ENCODE data around the gene SAPCD2. TPM values are rescaled to one million over a fixed set of nuclear protein-coding genes. Genes with fewer than 3 reads are reported as not detected.

The SAPCD2 gene
- polyA plus RNA-seq, 1 donor (not counting 4 experiments of a cell fraction or from before 2014, with no cell fraction given): 1.6 TPM

- Histone ChIP-seq H3K9me1 (ENCODE audit: control insufficient read depth, extremely low read depth, insufficient read depth, low read length) (no peaks in the 10 kb centered on the region), H3K4me3 (ENCODE audit: control insufficient read depth in 2 of 3, extremely low read depth in 1 of 3, insufficient read depth in 2 of 3, low read depth in 1 of 3, low read length in 3 of 3) (no peak overlapping the region), H3K9ac (ENCODE audit: control insufficient read depth, extremely low read depth, insufficient read depth, low read length) (no peak overlapping the region), H4K20me1 (ENCODE audit: control insufficient read depth, extremely low read depth, insufficient read depth, low read length) (no peaks in the 10 kb centered on the region), H3K9me3 (ENCODE audit: control insufficient read depth, low read depth, low read length) (no peaks in the 10 kb centered on the region), H2AFZ (ENCODE audit: control insufficient read depth, low read length) (no peak overlapping the region), H3K36me3 (ENCODE audit: control insufficient read depth in 2 of 2, extremely low read depth in 1 of 2, insufficient read depth in 2 of 2, low read length in 2 of 2) (no peaks in the 10 kb centered on the region), H3K27ac (ENCODE audit: control insufficient read depth, insufficient read depth, low read length) (no peak overlapping the region), H3K79me2 (ENCODE audit: control insufficient read depth, insufficient read depth, low read length) (no peaks in the 10 kb centered on the region), H3K4me2 (ENCODE audit: control insufficient read depth, extremely low read depth, insufficient read depth, low read depth, low read length) (no peak overlapping the region), H3K4me1 (ENCODE audit: control insufficient read depth, extremely low read depth, insufficient read depth, low read length) (no peaks in the 10 kb centered on the region), H3K27me3 (ENCODE audit: control insufficient read depth, extremely low read depth, insufficient read depth, low read length) (peaks cover 7% of the 10 kb centered on the region)
- FAIRE-seq: no peak
- no peak for DNase-seq (ENCODE audit: low read depth, low spot score)
- TF ChIP-seq, protein P1, sequence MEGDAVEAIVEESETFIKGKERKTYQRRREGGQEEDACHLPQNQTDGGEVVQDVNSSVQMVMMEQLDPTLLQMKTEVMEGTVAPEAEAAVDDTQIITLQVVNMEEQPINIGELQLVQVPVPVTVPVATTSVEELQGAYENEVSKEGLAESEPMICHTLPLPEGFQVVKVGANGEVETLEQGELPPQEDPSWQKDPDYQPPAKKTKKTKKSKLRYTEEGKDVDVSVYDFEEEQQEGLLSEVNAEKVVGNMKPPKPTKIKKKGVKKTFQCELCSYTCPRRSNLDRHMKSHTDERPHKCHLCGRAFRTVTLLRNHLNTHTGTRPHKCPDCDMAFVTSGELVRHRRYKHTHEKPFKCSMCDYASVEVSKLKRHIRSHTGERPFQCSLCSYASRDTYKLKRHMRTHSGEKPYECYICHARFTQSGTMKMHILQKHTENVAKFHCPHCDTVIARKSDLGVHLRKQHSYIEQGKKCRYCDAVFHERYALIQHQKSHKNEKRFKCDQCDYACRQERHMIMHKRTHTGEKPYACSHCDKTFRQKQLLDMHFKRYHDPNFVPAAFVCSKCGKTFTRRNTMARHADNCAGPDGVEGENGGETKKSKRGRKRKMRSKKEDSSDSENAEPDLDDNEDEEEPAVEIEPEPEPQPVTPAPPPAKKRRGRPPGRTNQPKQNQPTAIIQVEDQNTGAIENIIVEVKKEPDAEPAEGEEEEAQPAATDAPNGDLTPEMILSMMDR (optimal IDR thresholded peaks at IDR 0.05 in 1 of 3, IDR thresholded peaks at IDR 0.05 in 1 of 3, conservative IDR thresholded peaks at IDR 0.05 in 1 of 3; ENCODE audit: extremely low read depth in 1 of 3, insufficient read depth in 2 of 3, low read length in 3 of 3): no peak
- no peak for TF ChIP-seq EZH2 (IDR thresholded peaks at IDR 0.05; ENCODE audit: low read length)
- dilution Hi-C loops (cut with MboI; ENCODE audit: extremely low pct_ligation_motif_present, low sequenced_read_pairs): no loop called here
These were observed 46.9 kb upstream of the SAPCD2 start for GRCh38 chr9:137117269-137117731.

GRCh38 chr9:137116728-137117127, 46.4 kb upstream of the SAPCD2 start:
- dilution Hi-C loops (cut with MboI; ENCODE audit: extremely low pct_ligation_motif_present, low sequenced_read_pairs): no loop called here
- H3K4me3 ChIP-seq (ENCODE audit: control insufficient read depth in 2 of 3, extremely low read depth in 1 of 3, insufficient read depth in 2 of 3, low read depth in 1 of 3, low read length in 3 of 3): no peak overlapping the region
- H3K4me1 ChIP-seq (ENCODE audit: control insufficient read depth, extremely low read depth, insufficient read depth, low read length): no peaks in the 10 kb centered on the region
- H3K27me3 ChIP-seq (ENCODE audit: control insufficient read depth, extremely low read depth, insufficient read depth, low read length): peaks cover 7% of the 10 kb centered on the region
- no peaks in the 10 kb centered on the region for H4K20me1 ChIP-seq (ENCODE audit: control insufficient read depth, extremely low read depth, insufficient read depth, low read length)
- H3K9me1 ChIP-seq (ENCODE audit: control insufficient read depth, extremely low read depth, insufficient read depth, low read length): no peaks in the 10 kb centered on the region
- no peaks in the 10 kb centered on the region for H3K9me3 ChIP-seq (ENCODE audit: control insufficient read depth, low read depth, low read length)
- FAIRE-seq: no peak
- H3K79me2 ChIP-seq (ENCODE audit: control insufficient read depth, insufficient read depth, low read length): no peaks in the 10 kb centered on the region
- H3K9ac ChIP-seq (ENCODE audit: control insufficient read depth, extremely low read depth, insufficient read depth, low read length): no peak overlapping the region
- no peak for DNase-seq (ENCODE audit: low read depth, low spot score)
- TF ChIP-seq, protein P1 (optimal IDR thresholded peaks at IDR 0.05 in 1 of 3, IDR thresholded peaks at IDR 0.05 in 1 of 3, conservative IDR thresholded peaks at IDR 0.05 in 1 of 3; ENCODE audit: extremely low read depth in 1 of 3, insufficient read depth in 2 of 3, low read length in 3 of 3): no peak
- TF ChIP-seq EZH2 (IDR thresholded peaks at IDR 0.05; ENCODE audit: low read length): no peak
- no peak overlapping the region for H2AFZ ChIP-seq (ENCODE audit: control insufficient read depth, low read length)
- H3K27ac ChIP-seq (ENCODE audit: control insufficient read depth, insufficient read depth, low read length): no peak overlapping the region
- H3K36me3 ChIP-seq (ENCODE audit: control insufficient read depth in 2 of 2, extremely low read depth in 1 of 2, insufficient read depth in 2 of 2, low read length in 2 of 2): no peaks in the 10 kb centered on the region
- H3K4me2 ChIP-seq (ENCODE audit: control insufficient read depth, extremely low read depth, insufficient read depth, low read depth, low read length): no peak overlapping the region
